ENCODE measurements around the gene POLR3B.

GRCh38 chr12:106551410-106551809, 193.9 kb downstream of the POLR3B start:
- peak; percentile 31 for TF ChIP-seq CTCF (IDR thresholded peaks at IDR 0.05)
- TF ChIP-seq ZFX (IDR thresholded peaks at IDR 0.05; ENCODE audit: borderline replicate concordance) = no peak

Data from 22Rv1 (cell line).